Amniotic stem cell (primary cell): Measurements from ENCODE around the gene AGRN.

Source experiments
- DNase-seq: peaks from one replicate; lab custom pipeline; 2025; lab: John Stamatoyannopoulos, UW

The AGRN gene

DNA sequence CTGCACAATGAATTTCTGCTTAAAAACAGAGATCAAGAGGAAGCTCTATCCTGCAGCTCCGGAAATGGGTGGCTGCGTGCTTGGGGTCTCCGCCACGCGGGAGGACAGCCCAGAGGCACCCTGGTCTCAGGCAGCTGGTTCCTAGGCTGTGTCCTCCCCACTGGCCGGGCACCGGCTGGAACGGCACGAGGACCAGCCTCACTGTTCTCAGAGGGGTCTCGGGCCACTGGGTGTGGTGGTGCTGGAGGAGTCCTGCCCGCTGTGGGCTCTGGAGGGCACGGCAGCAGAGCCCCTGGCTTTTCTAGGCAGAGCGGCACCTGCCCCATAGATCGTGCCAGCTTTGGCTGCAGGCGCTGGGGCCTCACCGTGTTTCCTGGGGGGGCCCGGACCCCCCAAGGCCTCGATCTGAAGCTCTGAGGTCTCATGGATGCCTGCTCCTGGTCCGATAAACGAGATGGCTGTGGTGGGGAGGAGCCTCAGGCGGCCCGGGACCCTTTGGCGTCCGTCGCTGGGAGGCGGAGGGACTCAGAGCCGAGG is 62.4 kb downstream of the AGRN start:
- no peak for DNase-seq

DNA sequence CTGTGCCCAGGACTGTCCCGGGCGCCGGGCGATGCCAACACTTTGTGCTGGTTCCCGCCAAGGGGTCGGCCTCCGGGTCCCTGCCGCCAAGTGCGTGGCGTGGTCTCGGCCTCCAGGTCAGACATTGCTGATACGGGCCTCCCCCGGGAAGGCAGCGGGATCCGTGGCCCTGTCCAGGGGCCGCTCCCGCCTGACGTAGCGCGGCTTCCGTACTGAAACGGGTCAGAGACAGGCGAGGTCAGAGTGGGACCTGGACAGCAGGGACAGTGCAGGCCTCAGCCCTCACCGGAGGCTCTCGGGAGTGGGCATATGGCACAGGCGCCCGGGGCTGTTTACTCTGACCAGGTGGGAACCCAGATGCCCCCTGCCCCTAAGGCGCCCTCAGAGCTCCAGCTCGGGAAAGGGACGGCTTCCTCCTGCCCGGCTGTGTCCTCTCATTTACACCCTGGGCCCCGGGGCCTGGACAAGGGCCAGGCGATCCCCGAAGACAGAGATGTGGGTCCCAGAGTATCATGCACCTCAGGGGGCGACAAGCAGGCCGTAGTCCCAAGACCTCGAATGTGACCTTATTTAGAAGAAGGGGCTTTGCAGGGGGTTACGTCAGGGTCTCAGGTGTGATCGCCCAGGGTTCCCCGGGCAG is 63.0 kb downstream of the AGRN start:
- no peak for DNase-seq

DNA sequence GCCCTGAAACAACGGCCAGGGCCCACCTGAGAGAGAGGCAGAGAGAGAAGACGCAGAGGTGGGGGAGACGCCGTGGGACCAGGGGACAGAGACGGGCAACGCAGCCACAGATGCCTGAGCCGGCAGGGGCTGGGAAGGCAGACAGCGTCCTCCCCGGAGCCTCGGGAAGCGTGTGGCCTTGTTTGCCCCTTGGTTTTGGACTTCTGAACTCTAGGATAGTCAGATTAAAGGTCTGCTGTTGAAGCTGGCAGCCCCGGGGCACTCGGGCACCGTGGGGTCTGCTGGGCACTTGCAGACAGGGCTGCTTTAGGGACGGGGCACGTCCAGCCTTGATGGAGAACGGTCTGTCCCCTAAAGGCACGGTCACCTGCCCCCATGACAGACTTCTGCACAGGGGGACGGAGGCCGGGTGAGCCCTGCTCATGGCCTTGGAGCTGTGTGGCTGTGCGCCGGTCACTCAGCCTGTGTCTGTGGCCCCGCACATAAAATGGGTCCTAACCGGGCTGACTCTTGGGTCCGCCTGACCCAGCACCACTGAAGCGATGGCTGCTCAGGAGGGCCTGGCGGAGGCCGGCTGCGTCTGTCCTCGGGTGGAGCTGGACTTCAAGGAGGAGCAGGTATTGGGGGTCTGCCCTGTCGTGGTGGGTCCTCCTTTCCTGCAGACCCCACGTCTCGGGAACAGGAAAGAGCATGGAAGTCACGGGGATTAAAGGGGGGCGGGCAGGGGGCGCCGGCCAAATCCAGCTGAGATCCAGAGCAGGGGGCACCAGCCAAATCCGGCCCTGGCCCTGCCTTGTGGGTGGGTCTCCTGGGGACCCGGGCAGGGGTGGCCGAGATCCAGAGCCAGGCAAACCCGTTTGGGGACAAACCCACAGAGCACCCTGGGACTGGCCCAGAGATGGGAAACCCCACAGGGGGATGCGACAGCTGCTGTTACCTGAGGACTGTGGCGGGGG is 63.8 kb downstream of the AGRN start:
- no peak for DNase-seq

DNA sequence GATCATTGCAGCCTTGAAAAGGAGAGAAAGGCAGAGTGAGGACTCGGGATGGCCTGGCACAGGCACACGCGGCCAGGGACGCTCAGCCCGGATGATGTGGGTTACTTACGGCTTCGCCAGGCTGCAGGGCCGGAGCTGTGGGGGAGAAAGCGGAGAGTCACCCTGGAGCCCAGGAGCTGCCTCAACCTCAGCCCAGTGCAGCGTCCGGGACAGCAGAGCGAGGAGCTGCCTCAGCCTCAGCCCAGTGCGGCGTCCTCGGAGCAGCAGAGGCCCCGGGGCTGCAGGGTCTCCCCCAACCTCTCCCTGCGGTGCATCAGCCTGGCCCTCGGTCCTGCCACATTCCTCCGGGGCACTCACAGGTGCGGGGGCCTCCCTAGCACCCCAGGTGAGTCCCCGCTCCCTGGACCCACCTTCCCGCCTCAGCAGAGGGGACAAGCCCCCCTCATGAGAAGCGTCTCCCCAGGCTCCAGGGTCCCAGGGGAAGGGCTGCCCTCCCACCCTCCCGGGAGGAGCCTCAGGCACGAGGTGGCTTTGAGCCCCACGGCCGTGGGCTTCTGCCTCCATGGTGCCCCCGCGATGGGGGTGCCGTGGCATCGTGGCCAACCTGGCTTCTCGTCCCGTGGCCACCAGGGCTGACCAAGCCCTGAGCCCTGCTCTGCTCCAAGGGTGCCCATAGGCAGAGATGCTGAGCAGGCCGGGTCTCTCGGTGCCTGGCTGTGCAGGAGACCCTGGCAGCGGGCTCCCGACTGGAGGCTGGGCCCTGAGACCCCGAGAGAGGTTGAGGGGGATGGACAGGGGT is 64.7 kb downstream of the AGRN start:
- no peak for DNase-seq

DNA sequence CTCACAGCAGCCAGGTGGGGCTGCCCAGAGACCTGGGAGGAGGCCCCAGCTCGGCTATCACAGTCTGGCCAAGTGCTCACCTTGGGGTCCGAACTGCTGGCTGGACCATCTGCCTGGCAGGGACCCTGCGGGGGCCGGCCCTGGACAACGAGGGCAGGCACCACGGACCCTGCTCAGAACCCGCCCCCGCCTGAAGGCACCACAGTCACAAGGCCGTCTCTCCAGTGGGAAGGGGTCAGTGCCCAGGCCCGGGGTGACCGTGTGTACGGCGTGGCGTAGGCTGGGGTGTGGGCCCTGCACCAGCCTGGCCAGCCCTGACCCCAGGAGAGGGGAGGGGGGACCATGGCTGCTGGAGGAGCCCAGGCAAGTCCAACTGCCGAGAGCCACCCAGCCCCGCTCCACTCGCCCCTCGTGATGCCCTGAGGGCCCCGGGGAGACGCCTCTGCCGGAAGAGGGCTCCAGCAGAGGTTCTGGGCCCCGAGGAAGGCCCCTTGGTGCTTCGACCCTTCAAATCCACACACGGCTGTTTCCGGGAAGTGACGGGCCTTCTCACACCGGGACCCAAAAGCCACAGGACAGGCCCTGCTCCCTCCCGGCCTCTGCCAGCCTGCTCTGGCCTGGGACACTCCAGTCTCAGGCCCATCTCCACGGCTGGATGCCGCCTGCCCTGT is 65.4 kb downstream of the AGRN start:
- DNase-seq, result no peak

DNA sequence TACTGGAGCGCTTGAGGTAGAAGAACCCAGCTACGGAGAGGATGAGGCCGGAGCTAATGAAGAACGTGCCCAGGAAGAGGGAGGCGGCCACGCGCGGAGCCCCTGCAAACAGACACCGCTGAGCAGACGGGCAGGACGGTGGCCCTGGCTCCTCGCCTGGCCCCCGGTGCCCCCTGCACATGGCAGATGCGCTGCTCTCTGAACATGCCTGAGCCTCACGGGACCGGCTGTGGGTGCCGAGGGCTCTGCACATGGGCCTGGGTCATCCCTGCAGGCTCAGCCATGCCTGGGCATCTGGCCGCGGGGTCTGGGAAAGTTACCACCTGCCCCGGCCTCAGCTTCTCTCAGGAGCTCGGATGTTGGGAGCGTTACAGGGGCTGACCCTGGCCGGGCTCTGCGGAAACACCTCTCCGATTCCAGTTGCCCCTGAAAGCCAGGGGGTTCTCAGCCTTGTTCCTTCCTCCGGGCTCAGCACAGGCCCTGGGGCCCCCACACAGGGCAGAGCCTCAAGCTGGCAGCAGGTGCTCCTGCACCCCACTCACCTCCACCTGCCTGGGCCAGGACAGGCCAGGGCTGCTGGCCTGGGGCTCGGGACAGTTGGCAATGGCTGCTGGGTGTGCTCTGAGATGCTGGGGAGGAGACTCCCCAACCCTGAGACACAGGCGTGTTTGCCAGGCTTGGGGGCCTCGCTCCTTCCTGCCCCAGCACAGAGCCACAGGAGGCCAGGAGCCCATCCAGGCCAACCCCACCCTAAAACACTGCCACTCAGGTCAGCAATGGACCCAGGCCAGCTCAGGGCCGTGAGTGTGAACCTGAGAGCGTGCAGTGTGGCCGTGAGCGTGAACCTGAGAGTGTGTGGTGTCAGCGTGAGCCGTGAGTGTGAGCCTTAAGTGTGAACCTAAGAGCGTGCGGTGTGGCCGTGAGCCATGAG is 66.3 kb downstream of the AGRN start:
- DNase-seq, result no peak

DNA sequence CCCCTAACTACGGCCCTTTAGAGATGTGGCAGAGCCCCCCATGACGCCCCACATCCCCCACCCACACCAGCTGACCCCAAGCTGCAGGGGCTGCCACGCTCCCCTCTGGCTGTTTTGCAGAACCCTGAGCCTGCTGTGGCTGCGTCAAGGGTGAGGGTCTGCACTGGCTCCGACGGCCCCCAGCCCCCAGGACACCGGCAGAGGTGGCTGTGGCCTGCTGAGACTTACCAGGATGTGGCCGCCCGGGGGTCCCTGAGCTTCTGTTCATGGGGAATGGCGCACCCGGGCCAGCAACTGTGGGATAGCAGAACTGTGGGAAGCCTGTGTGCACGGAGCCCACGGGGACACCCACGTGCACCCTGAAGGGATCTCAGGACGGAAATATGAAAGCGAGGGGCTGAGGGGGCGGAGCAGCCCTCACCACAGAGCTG is 67.0 kb downstream of the AGRN start:
- DNase-seq, result no peak

DNA sequence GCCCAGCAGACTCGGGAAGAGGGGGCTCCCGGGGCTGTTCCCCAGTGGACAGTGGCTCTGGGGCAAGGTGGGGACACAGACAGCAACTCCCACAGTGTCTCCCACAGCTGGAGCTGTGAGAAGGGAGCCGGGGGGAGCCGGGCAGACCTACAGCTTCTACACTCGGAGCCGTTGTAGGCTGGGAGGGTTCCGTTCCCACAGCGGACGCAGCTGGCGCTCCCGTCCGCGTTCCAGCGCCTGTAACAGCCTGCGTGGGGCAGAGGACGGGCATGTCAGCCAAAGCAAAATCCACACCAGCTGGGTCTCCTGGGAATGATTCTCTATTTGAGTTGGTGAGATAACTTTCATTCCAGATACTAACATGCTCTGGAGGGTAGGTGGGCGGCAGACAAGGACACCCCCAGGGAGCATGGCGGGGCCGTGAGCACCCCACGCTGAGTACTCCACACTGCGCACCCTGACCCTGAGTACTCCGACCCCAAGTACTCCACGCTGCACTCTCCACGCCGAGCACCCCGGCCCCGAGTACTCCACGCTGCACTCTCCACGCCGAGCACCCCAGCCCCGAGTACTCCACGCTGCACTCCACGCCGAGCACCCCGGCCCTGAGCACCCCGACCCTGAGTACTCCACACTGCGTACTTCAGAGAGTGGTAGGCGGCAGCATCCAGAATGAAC is 67.6 kb downstream of the AGRN start:
- DNase-seq, result no peak

DNA sequence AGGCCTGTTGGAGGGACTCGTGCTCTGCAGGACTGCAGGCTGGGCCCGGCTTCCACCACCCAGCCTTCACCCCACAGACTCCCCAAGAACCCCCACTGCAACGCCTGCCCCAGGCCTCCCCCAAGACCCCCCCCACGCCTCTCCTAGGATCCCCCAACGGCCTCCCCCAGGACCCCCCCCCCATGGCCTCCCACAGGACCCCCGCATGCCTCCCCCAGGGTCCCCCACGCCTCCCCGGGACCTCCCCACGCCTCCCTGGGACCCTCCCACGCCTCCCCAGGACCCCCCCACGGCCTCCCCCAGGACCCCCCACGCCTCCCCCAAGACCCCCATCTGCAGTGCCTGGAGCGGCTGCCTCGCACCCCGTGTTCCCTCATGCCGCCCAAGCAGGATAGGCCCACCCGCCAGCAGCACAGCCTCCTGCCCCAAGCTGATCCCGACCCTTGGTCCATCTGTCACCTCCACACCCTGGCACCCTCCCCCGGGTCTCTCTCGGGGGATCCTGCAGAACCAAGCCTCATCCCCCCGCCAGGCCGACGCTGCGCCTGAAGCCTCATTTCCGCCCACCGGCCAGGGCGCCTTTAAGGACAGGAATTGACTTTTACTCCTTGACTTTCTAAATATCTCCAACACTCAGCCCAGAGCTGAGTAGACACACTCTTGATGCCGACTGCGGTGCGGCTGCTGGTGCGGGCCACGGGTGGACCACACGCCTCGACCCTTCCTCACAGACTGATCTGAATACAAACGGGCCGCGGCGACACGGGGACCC is 68.3 kb downstream of the AGRN start:
- no peak for DNase-seq

DNA sequence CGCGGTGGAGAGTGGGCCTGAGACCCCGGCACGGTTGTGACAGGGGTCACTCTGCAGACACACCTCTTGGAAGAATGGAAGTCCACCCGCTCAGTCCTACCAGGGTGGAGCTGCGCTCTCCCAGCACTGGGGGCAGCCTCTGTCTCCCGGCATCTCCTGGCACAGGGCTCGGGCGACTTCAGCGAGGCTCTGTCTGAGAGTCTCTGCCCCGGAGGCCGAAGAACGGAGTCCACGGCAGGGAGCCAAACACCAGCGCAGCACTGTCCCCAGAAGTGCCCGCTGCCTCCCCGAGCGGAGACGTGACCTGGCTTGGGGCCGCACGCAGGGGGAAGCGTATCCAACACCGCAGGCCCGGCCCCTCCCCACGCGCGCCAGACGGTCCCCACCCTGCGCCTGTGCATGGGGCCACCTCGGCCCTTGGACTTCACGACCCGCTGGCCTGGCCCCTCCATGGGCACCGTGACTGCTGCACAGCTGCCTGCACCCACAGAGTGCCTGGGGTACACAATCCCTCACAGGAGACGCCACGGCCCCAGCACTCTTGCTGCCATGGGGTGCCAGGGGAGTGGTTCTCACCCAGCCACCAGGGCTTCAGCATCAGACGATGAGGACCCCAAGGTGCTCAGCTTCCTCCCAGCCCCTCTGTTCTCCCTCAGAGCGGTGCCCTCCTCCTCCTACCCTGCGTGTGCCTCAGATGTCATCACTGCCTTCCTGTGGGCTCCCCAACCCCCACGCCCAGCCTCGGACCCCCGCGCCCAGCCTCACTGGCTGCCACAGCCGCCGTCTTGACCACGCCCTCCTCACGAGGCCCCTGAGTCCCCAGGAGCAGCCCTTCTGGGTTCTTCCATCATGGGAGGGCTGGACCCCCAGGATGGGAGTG is 69.1 kb downstream of the AGRN start:
- no peak for DNase-seq

DNA sequence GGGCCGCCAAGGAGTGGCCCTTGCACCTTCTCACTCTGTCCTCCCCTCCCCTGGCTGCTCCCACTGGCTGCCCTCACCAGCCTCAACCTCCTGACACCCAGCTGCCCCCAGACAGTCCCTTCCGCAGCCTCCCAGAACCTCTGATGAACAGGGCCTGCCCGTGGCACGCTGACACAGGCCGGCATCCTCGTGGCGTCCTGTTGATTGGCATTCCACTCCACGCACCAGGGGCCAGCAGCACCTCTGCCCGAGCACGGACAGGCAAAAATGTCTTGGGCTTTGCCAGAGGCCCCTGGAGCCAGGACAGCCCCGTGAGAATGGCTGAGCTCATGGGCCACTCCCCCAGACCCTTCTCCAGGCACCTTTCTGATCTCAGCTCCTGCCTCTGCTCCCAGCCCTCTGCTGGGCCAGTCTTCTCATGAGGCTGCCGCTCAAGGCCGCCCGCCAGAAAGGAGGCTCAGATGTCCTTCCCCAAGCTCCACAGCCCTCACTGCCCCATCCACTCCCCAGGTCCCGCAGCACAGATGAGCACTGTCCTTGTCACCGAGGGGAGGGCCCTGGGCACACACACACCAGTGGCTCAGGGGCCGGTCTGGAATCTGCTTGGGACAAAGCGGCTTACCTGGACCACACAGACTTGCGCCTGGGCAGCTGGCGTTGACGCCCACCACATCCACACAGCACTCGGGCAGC is 70.0 kb downstream of the AGRN start:
- no peak for DNase-seq

DNA sequence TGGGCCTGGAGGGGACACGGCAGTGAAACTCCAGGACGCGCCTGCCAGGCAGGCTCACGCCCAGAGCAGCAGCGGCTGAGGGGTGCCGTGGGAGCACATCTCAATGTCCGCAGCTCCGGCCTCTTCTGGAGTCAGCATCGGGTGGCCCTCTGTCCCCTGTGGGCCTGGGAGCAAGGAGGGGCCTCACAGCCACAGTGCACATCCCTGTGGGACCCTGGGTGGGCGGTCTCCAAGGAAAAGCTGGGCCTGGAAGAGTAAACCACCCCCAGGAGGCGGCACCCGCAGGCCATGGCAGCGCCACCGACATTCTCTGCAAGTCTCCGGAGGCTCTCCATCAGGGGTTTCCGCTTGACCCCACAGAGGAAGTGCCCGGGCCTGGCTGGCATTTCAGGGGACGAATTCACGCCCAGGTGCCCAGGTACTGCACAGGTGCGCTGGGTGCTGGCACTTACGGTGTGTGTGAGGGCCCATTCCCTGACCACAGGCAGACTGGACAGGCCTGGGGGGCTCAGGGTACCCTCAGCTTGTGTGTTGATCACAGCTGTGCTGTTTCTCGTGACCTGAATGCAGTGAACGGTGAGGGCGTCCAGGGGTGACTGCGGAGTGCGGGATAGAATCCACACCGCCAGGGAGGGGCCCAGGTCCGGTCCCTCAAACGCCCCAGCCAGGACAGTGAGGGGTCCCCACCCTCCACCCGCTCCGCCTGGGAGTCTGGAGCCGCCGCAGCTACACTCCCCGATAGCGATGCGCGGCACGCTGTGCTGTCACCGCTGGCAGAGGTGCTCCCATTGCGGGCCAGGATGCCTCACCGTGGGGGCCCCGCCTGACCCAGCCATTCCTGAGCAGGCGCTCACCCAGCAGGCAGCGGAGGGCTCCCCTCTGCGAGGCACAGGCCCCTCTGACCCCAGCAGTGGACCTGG is 70.8 kb downstream of the AGRN start:
- DNase-seq, result no peak

DNA sequence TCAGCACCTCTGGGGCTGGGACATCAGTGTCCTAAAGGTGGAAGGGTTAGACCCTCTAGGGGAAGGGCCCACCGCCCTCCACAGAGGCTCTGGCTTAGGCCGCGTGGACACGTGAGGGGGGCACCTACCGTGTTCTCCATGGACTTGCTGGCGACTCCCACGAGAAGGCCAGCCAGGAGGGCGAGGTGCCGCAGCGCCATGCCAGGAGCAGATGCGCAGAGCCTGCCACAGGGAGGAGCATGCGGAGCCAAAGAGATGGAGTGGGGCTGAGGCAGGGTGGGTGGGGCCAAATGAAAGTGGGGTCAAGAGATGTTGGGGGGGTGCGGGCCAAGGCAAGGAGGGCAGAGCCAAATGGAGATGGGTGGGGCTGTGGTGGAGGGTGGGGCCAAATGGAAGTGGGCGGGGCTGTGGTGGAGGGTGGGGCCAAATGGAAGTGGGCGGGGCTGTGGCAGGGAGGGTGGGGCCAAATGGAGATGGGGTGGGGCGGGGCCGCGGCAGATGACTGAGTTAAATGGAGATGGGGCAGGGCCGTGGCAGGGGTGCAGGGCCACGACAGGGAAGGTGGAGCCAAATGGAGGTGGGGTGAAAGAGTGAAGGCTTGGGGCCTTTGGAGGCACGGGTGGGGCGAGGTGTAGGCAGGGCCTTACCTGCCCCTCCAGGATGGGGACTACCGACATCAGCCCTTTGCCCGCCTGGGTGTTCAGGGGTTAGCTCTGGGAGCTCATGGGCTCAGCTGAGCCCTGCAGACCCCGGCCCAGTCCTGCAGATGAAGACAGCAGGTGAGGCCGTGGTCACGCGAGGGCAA is 71.6 kb downstream of the AGRN start:
- DNase-seq, result no peak

DNA sequence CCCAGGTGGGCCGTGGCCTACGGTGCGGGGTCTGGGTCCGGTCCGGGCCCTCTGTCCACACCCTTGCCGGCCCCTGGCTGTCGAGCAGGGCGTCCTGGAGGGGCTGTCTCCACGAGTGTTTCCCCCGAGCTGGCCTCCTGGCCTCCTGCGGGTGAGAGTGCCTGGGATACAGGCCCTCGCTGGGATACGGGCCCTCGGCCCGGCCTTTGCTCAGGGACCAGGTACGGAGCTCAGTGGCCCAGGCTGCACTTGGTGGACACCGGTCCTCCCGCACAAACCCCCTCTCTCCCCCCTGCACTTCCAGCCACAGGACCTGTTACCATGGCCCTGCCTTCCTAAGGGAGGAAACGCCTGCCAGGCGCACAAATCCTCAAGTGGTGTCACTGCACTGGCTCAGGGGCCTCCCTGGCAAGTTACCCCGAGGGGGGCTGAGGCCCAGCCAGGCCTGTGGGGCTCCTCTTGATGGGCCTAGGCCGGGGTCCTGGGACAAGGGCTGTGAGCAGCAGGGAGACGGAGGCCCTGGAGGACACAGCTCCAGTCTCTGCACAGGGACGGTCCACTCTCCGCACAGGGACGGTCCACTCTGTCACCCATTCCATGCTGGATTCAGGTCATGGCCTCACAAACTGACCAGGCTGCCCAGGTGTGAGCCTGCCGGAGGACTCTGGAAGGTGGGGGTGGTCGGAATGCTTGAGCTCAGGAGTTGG is 72.4 kb downstream of the AGRN start:
- DNase-seq, result no peak
